Upper lobe of left lung (tissue), 4 donors: ENCODE measurements around the gene STARD4.

Experiments used
- EP300 ChIP-seq, 4 donors: sonication (generic); formaldehyde crosslinking; IDR thresholded peaks; one replicate each; pipeline ENCODE4 v1.5.1; 2017; ENCODE audit warnings: antibody characterized with exemption in 4 of 4, control low read depth in 2 of 4
- POLR2A ChIP-seq, 4 donors: fragments of 450-650 bp; IDR thresholded peaks; one replicate each; pipeline ENCODE4 v1.5.1; 2016 to 2017; ENCODE audit warnings: antibody characterized with exemption in 4 of 4, mild to moderate bottlenecking in 2 of 4
- POLR2AphosphoS5 ChIP-seq, 2 donors: sonication (generic); formaldehyde crosslinking; IDR thresholded peaks; one replicate each; pipeline ENCODE4 v1.5.1; 2017; ENCODE audit warnings: antibody characterized with exemption in 2 of 2
- TF ChIP-seq, protein P1 (sequence below), 6 experiments: fragments of 450-650 bp in 4 of 6; fragments of 200-600 bp in 2 of 6; sonication (generic) in 2 of 6; IDR thresholded peaks; one replicate each; pipeline ENCODE4 v1.5.1; 2016 to 2019; ENCODE audit warnings: antibody characterized with exemption in 6 of 6

DNA sequence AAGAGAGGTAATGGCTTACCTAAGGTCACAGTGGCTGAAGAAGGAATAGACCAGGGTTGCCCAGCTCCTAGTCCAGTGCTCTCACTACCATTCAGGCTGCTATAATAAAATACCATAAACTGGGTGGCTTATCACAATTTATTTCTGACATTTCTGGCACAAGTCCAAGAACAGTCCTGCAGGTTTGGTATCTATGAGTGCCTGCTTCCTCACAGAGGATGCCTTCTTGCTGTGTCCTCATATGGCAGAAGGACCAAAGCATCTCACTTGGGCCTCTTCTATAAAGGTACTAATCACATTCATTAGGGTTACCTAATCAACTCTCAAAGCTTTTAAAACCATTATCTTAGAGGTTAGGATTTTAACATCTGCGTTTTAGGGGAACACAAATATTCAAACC lies 17.2 kb downstream of the STARD4 start:
- TF ChIP-seq, protein P1, sequence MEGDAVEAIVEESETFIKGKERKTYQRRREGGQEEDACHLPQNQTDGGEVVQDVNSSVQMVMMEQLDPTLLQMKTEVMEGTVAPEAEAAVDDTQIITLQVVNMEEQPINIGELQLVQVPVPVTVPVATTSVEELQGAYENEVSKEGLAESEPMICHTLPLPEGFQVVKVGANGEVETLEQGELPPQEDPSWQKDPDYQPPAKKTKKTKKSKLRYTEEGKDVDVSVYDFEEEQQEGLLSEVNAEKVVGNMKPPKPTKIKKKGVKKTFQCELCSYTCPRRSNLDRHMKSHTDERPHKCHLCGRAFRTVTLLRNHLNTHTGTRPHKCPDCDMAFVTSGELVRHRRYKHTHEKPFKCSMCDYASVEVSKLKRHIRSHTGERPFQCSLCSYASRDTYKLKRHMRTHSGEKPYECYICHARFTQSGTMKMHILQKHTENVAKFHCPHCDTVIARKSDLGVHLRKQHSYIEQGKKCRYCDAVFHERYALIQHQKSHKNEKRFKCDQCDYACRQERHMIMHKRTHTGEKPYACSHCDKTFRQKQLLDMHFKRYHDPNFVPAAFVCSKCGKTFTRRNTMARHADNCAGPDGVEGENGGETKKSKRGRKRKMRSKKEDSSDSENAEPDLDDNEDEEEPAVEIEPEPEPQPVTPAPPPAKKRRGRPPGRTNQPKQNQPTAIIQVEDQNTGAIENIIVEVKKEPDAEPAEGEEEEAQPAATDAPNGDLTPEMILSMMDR (IDR thresholded peaks at IDR 0.05): no peak
- TF ChIP-seq POLR2A (IDR thresholded peaks at IDR 0.05) (no peak), EP300 (IDR thresholded peaks at IDR 0.05) (no peak), POLR2AphosphoS5 (IDR thresholded peaks at IDR 0.05) (no peak)
